Dermis blood vessel endothelial cell (primary cell): ENCODE results near the gene PREP. TPM values are rescaled to one million over a fixed set of nuclear protein-coding genes. Genes with fewer than 3 reads are reported as not detected.
"Not testable (repeated sequence)": the region's sequence is repeated elsewhere in the genome, so short reads cannot be mapped to it uniquely, and the experiment has no call there.

Source experiments
- DNase-seq: peaks from one replicate; pipeline ENCODE4 v3.0.0; 2010
- total RNA-seq: library from RNA; depleted of rRNA; stranded (reverse); fragments of >200 nt; gene quantifications from 2 replicates; pipeline ENCODE4 v1.2.3, GENCODE V29; 2014

The PREP gene
- total RNA-seq, 1 donor from 2014 or later, result 20.3 TPM

GRCh38 chr6:105338350-105338983, 64.4 kb downstream of the PREP start:
- not testable (repeated sequence) for DNase-seq

- no peak for DNase-seq
Measured at GRCh38 chr6:105336986-105337385, 65.9 kb downstream of the PREP start.

- DNase-seq, result no peak
Measured at GRCh38 chr6:105332576-105332975, 70.3 kb downstream of the PREP start.

GRCh38 chr6:105331927-105332326, 71.0 kb downstream of the PREP start:
- DNase-seq, result no peak

- DNase-seq, result no peak
Measured at GRCh38 chr6:105330913-105331312, 72.0 kb downstream of the PREP start.

- no peak for DNase-seq
Measured at GRCh38 chr6:105330364-105330763, 72.5 kb downstream of the PREP start.

GRCh38 chr6:105326833-105327770, 75.8 kb downstream of the PREP start:
- DNase-seq, result peak; percentile 12

GRCh38 chr6:105326216-105326615, 76.7 kb downstream of the PREP start:
- peak; percentile 57 for DNase-seq

GRCh38 chr6:105324386-105324950, 78.4 kb downstream of the PREP start:
- DNase-seq, result no peak

- no peak for DNase-seq
Measured at GRCh38 chr6:105322499-105323225, 80.2 kb downstream of the PREP start.

- DNase-seq, result no peak
Measured at GRCh38 chr6:105321728-105322127, 81.2 kb downstream of the PREP start.

- no peak for DNase-seq
Measured at GRCh38 chr6:105321207-105321606, 81.7 kb downstream of the PREP start.

- DNase-seq, result no peak
Measured at GRCh38 chr6:105320765-105321164, 82.1 kb downstream of the PREP start.

GRCh38 chr6:105320271-105320670, 82.6 kb downstream of the PREP start:
- DNase-seq, result no peak

- no peak for DNase-seq
Measured at GRCh38 chr6:105319331-105319730, 83.6 kb downstream of the PREP start.

GRCh38 chr6:105318660-105319059, 84.2 kb downstream of the PREP start:
- DNase-seq, result no peak

GRCh38 chr6:105317607-105318533, 85.0 kb downstream of the PREP start:
- peak; percentile 52 for DNase-seq

GRCh38 chr6:105313211-105313610, 89.7 kb downstream of the PREP start:
- peak; percentile 54 for DNase-seq

- no peak for DNase-seq
Measured at GRCh38 chr6:105310947-105311346, 91.9 kb downstream of the PREP start.

- DNase-seq, result no peak
Measured at GRCh38 chr6:105310371-105310770, 92.5 kb downstream of the PREP start.

- no peak for DNase-seq
Measured at GRCh38 chr6:105308840-105309239, 94.0 kb downstream of the PREP start.

- no peak for DNase-seq
Measured at GRCh38 chr6:105305521-105305920, 97.4 kb downstream of the PREP start.
